Osteoblast (primary cell): Measurements from ENCODE around the gene AQP4. TPM values are rescaled to one million over a fixed set of nuclear protein-coding genes. Genes with fewer than 3 reads are reported as not detected.

Experiments
- DNase-seq: peaks from one replicate; pipeline ENCODE4 v3.0.0; 2011; ENCODE audit warnings: low spot score, mixed read lengths; ENCODE audit not compliant: insufficient read length; ENCODE audit errors: missing footprints
- H2AFZ ChIP-seq: 2 replicates; pipeline ENCODE4 v1.6.0; 2011; ENCODE audit warnings: mild to moderate bottlenecking, low read length
- H3K27ac ChIP-seq: 2 replicates; pipeline ENCODE4 v1.5.1; 2011; ENCODE audit warnings: mild to moderate bottlenecking, low read depth, low read length, moderate library complexity
- H3K27me3 ChIP-seq: 2 replicates; pipeline ENCODE4 v1.6.0; 2012; ENCODE audit warnings: mild to moderate bottlenecking, control low read depth, inconsistent platforms, low read length, moderate library complexity; ENCODE audit not compliant: insufficient read depth
- H3K36me3 ChIP-seq: 2 replicates; pipeline ENCODE4 v1.5.1; 2011; ENCODE audit warnings: mild to moderate bottlenecking, low read length, control low read depth, moderate library complexity; ENCODE audit not compliant: insufficient read depth
- H3K4me1 ChIP-seq: 2 replicates; pipeline ENCODE4 v1.5.1; 2011; ENCODE audit warnings: mild to moderate bottlenecking, low read length, control low read depth, moderate library complexity; ENCODE audit not compliant: insufficient read depth
- H3K4me2 ChIP-seq: 2 replicates; pipeline ENCODE4 v1.6.0; 2011; ENCODE audit warnings: mild to moderate bottlenecking, low read length; ENCODE audit not compliant: insufficient read depth
- H3K4me3 ChIP-seq: fragments of 200-600 bp; sonication (generic); 3 replicates; pipeline ENCODE4 v1.5.1; 2012; ENCODE audit warnings: mild to moderate bottlenecking, low read length, inconsistent platforms; ENCODE audit not compliant: insufficient read depth
- H3K79me2 ChIP-seq: 2 replicates; pipeline ENCODE4 v1.6.0; 2012; ENCODE audit warnings: mild to moderate bottlenecking, low read length, control low read depth, inconsistent platforms; ENCODE audit not compliant: insufficient read depth
- H3K9me3 ChIP-seq: 2 replicates; pipeline ENCODE4 v1.5.1; 2011; ENCODE audit warnings: low read depth, low read length, control low read depth
- H4K20me1 ChIP-seq: 2 replicates; pipeline ENCODE4 v1.6.0; 2012; ENCODE audit warnings: mild to moderate bottlenecking, low read length, control low read depth; ENCODE audit not compliant: insufficient read depth
- CTCF ChIP-seq: IDR thresholded peaks from 2 replicates; pipeline ENCODE4 v1.5.1; 2011; ENCODE audit warnings: mild to moderate bottlenecking, low read depth, low read length, moderate library complexity; ENCODE audit errors: extremely low read depth
- total RNA-seq: library from RNA; depleted of rRNA; stranded (reverse); fragments of >200 nt; gene quantifications from 2 replicates; pipeline ENCODE4 v1.2.3, GENCODE V29; 2012

The AQP4 gene
- total RNA-seq, 1 donor, result not detected

- Histone ChIP-seq H3K36me3 (no peaks in the 10 kb centered on the region), H4K20me1 (no peaks in the 10 kb centered on the region), H3K27ac (no peak overlapping the region), H3K79me2 (no peaks in the 10 kb centered on the region), H3K27me3 (no peaks in the 10 kb centered on the region), H3K9me3 (no peaks in the 10 kb centered on the region), H2AFZ (no peak overlapping the region), H3K4me1 (no peaks in the 10 kb centered on the region), H3K4me3 (no peak overlapping the region), H3K4me2 (no peak overlapping the region)
- no peak for TF ChIP-seq CTCF
- DNase-seq, result no peak
Measured at GRCh38 chr18:26827581-26827980, 37.9 kb downstream of the AQP4 start.

DNA sequence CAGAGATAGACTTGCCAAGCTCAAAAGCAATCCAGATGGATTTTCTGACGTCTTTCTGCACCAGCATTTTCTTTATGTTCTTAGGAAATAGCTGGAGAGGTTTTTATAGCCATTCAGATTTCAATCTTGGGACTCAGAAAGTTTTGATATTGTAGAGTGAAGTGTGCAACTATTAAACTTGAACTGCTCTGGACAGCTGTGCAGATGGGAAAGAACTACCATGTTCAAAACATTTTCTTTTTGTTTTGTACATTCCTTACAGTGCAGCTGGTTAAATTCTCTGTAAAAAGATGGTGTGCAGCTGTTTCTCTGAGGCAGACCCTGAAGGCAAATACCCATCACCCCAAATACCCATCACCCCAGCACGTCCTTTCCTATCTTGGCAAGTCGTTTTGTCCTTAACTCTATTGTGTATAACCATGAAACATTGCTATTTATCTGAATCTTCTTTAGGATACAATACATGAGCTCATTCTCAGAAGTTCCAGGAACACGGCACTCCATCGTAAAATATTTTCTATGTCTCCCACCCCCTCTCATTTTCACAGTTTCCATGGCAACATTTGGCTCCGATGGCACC, 38.8 kb downstream of the AQP4 start:
- no peaks in the 10 kb centered on the region for H3K36me3 ChIP-seq
- no peaks in the 10 kb centered on the region for H3K27me3 ChIP-seq
- H3K4me3 ChIP-seq, result no peak overlapping the region
- H3K4me2 ChIP-seq, result no peak overlapping the region
- no peaks in the 10 kb centered on the region for H4K20me1 ChIP-seq
- H3K79me2 ChIP-seq, result no peaks in the 10 kb centered on the region
- no peak for DNase-seq
- no peak overlapping the region for H3K27ac ChIP-seq
- TF ChIP-seq CTCF, result no peak
- H3K4me1 ChIP-seq, result no peaks in the 10 kb centered on the region
- no peak overlapping the region for H2AFZ ChIP-seq
- no peaks in the 10 kb centered on the region for H3K9me3 ChIP-seq

GRCh38 chr18:26821181-26821580, 44.3 kb downstream of the AQP4 start:
- H3K4me2 ChIP-seq, result no peak overlapping the region
- no peaks in the 10 kb centered on the region for H3K4me1 ChIP-seq
- H3K79me2 ChIP-seq, result no peaks in the 10 kb centered on the region
- DNase-seq, result no peak
- no peak overlapping the region for H3K27ac ChIP-seq
- H4K20me1 ChIP-seq, result no peaks in the 10 kb centered on the region
- no peak overlapping the region for H3K4me3 ChIP-seq
- TF ChIP-seq CTCF, result no peak
- H2AFZ ChIP-seq, result no peak overlapping the region
- H3K27me3 ChIP-seq, result no peaks in the 10 kb centered on the region
- H3K9me3 ChIP-seq, result no peaks in the 10 kb centered on the region
- no peaks in the 10 kb centered on the region for H3K36me3 ChIP-seq

- no peaks in the 10 kb centered on the region for H4K20me1 ChIP-seq
- DNase-seq, result no peak
- no peaks in the 10 kb centered on the region for H3K36me3 ChIP-seq
- H3K4me3 ChIP-seq, result no peak overlapping the region
- no peak overlapping the region for H3K27ac ChIP-seq
- H2AFZ ChIP-seq, result no peak overlapping the region
- no peaks in the 10 kb centered on the region for H3K9me3 ChIP-seq
- no peak for TF ChIP-seq CTCF
- no peaks in the 10 kb centered on the region for H3K27me3 ChIP-seq
- H3K4me2 ChIP-seq, result no peak overlapping the region
- no peaks in the 10 kb centered on the region for H3K79me2 ChIP-seq
- no peaks in the 10 kb centered on the region for H3K4me1 ChIP-seq
Measured at GRCh38 chr18:26819046-26819445, 46.5 kb downstream of the AQP4 start.
